ENCODE results near the gene NRG3.

NRG3 gene

DNA sequence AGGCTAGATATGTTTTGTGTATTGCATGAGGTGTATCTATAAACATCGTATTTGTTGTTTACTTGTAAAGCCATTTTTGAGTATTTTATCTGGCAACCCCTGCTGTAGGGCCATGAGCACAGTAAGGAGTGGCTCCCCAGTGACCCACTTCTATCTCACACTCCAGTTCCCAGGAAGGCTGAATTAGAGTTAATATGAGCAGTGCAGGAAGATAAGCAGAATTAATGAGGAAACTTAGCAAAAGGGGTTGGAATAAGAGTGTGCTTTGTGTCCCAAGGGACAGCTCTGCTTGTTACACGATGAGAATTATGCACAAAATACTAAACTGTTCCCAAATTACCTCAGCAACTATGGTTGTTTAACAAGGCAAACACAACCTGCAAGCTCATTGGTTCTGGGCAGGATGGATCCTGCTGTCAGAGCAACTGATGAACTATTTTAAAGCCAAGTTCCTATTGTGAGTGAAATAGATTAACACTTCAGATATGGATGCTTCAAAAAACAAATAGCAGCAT is 1005.8 kb downstream of the NRG3 start:
- DNase-seq = no peak
- intact Hi-C loops (cut with DNase I) = no loop called here

DNA sequence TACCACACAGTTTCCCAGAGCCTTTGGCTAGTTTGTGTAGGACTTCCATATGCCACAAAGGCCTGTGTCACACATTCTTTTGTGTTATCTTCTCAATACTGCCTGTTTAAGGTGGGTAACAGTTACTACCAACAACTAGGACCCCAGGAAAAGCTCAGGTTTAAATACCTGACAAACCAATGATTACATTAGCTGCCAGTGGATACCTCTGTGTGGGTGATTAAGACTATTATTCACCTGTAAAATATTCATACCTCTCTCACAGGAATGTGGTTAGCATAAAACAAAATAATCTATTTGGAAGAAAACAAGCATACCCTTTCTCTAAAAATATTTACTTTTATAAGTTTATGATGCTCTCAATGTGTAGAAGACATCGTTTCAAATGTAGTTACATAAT is 1007.7 kb downstream of the NRG3 start:
- intact Hi-C loops (cut with DNase I) = no loop called here
- DNase-seq = no peak

DNA sequence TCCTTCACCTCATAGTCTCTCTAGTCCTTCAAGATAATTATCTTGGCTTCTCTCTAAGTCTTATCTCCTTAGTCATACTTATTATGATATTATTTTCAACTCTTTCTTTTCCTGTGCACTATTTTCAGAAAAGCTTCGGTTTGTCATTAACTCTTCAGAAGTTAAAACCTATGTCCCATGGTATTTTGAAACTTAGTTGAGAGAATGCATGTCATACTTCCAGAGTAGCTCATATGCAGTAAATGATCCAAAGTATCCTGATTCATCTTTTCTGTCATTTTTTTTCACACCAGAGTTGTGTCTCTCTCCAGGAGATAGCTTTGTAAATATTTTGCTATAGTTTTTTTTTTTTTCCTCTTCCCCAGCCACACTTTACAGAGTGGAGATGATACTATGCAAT is 1008.6 kb downstream of the NRG3 start:
- no peak for DNase-seq
- intact Hi-C loops (cut with DNase I) = no loop called here

DNA sequence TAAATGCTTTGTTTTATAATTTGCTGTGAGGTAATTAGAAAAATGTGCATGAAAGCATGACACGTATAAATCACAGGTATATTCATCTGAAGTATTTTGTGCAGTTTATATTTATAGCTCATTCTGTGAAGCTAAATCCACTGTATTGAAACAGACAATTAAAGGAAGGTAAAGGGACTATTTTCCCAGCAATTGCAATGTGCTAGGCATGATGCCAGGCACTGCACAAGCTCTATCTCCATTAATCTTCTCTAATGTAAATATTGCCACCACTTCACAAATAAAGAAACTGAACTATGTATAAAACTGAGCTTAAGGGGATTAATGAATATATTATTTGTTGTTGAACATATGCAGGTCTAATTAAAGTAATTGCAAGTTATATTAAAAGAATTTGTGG is 1012.5 kb downstream of the NRG3 start:
- intact Hi-C loops (cut with DNase I) = no loop called here
- no peak for DNase-seq

DNA sequence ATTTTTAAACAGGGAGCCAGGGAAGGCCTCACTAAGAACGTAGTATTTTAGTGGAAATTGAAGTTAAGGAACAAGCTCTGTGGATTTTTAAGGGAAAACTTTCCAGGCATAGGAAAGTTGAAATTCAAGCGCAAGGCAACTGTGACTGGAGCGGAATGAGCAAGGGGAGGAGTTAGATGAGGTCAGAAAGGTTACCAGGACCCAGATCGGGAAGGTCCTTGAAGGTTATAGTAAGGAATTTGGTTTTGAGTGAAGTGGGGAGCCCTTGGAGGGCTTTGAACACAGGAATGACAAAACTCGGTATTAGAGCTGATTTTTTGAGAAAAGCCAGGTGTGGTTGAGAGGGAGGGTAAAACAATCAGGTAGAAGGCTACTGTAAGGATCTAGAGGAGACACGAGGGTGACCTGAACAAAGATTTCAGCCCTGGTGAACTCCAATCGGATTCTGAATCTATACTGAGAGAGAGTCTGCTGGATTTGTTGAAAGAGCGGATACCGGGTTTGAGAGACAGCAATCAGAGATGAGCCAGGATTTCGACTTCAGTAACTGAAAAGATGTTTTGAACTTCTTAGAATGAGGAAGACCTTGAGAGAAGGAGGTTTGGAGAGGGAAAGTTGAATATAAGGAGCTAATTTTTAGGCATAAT is 1013.9 kb downstream of the NRG3 start:
- intact Hi-C loops (cut with DNase I) = no loop called here
- DNase-seq = peak in 1 of 42 donors; percentile 11

DNA sequence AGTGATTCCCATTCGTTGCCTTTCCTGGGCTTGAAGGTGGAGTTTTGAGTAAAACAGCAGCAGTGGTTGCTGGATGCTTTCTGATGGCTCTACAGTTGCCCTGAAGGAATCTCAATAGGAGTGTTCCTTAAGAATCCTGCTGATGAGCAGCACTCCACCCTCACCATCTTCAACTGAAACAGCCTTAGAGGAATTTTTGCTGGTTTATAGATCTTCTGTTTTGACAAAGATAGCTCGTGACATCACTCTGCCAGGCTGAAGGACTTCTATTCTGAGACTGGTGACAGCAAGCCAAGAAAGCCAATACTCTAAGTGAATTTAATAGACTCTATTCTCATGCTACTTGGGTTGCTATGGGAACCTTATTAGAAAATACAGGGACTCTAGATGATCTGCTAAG is 1014.7 kb downstream of the NRG3 start:
- intact Hi-C loops (cut with DNase I) = no loop called here
- peak in 28 of 42 donors; percentile 1 to 81 (median 37) for DNase-seq

DNA sequence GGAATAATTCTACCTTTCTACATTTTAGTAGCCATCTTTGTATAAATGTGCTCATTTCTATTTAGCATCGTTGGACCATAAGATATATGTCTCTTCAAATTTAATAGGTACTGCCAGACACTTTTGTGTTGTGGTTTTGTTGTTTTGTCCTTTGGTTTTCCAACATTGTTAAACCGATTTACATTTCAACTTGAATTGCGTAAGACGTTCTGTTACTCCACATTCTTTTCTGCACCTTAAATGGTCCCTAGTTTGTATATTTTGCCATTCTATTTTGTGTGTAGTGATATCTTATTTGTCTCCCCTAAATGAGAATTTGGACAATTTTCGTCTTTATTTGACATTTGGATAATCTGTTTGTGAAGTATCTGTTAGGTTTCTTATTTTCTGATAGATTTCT is 1015.6 kb downstream of the NRG3 start:
- no peak for DNase-seq
- intact Hi-C loops (cut with DNase I) = no loop called here

DNA sequence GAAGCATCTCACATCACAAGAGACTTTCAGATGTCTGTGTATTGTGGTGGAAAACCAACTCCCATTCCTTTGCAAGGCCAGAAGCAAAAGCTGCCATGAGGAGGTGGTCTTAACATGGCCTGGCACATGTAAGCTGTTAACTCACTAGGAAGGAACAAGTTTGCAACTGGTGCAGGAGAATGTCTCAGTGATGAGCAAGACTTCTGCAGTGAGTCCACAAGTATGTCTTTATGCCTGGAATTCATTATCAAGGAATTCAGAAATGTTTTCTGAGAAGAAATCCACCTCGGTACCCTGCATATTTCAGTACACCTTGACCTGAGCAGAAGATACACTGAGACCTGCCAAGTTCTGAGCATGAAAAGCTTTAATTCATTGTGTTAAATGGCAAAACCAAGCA is 1033.1 kb downstream of the NRG3 start:
- intact Hi-C loops (cut with DNase I) = no loop called here
- DNase-seq = no peak

DNA sequence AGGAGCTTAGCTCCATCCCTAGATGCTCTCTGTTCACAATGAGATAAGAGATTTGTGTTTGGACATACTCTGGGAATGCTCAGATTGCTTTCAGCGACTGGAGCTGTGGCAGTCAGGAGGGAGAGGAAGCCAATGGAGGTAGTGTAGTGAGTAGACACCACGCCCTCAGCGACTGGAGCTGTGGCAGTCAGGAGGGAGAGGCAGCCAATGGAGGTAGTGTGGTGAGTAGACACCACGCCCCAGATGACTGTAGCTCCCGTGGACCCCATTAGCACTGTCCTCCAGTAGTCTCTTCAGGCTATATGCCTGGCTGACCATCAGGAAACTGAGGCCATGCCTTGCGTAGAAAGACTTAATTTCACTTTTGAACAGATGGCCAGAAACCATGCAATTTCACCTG is 1033.8 kb downstream of the NRG3 start:
- DNase-seq = no peak
- intact Hi-C loops (cut with DNase I) = no loop called here

DNA sequence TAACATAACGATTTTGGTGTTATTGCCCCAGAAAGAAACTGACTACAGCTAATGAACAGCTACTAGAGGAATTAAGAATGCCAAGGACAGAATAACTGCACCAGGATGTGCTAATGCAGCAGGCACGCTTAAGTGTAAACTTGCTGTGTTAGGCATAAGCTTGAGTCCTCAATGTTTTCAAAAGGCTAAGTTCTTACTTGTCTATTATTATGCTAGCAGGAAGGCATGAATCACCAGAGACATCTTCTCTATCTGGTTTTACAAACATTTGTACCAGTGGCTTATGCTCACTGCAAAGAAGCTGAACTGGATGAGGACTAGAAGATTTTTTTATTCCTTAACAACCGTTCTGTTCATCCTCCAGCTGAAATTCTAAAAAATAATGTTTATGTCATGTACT is 1035.3 kb downstream of the NRG3 start:
- DNase-seq = no peak
- intact Hi-C loops (cut with DNase I) = no loop called here

DNA sequence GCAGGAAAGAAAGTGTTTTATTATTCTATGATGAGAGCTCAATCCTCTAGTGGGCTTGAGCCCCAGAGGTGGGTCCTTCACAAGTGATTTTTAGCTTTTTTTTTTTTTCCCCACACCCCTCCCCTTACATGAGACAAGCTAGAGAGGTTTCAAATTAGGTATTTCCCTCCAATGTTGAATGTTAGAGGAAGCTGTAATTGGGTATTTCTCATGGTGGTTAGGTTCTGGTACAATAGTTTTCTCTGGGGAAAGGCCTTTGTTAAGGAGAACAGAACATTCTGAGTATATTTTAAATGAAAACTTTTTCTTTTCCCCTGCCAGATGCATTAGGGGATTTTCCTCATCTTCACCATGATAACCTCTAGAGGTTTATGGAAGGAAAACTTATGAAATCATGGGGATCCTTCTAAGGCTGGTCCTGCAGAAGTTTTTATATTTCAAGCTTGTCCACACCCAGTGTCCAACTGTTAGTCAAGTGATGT is 1039.7 kb downstream of the NRG3 start:
- intact Hi-C loops (cut with DNase I) = no loop called here
- DNase-seq = no peak

DNA sequence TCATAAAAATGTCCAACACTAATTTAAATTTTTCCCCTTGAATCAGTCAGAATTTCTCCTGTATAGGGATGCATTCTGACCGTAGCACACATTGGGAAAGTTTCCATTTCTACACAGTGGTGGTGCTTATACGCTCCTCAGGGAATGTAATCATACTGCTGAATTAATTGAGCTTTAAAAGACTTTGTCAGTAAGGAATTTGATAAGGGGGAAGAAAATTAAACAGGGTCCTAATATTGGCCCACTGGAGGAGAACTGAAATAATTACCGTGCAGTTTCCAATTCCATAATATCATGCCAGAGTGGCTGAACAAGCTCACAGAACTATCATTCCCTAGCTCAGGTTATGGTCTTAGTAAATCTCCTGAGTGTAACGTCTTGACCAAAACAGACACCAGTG is 1041.9 kb downstream of the NRG3 start:
- DNase-seq = no peak
- intact Hi-C loops (cut with DNase I) = no loop called here

DNA sequence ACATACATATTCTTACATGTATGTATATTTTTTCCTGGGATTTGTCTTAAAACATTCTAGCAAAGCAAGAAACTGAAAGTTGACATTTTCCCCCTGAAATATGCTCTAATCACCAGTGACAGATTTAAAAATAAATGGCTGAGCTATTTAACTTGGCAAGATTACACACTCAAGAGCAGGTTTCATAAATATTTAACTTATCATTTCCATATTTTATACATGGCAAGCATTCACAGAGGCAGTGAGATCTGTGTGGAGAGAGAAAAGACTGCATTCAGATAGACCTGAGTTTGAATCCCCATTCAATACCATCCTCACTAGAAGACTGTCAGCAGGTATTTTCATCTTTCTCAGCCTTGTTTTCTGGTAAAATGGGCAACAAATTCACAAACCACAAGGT is 1043.0 kb downstream of the NRG3 start:
- intact Hi-C loops (cut with DNase I) = no loop called here

DNA sequence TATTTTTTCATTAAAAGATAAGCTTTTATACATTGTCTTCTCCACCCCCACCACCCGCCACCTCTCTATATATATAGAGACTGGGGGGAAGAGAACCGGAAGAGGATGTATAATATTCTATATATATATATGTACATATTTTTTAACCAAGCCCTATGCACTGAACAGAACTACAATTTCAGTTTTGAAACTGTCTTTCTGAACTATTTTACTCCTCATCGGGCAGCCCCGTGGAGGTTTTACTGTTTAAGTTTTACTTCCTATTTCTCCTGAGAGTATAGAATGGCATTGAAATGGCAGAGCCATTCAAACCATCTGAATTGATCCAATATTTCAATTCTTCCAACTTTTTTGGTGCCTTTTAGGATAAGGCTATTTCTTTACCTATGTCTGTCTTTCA is 1047.1 kb downstream of the NRG3 start:
- intact Hi-C loops (cut with DNase I) = no loop called here
- no peak for DNase-seq

More for the DNA sequence above, 1043.0 kb downstream of the NRG3 start:
- no peak for DNase-seq

DNA sequence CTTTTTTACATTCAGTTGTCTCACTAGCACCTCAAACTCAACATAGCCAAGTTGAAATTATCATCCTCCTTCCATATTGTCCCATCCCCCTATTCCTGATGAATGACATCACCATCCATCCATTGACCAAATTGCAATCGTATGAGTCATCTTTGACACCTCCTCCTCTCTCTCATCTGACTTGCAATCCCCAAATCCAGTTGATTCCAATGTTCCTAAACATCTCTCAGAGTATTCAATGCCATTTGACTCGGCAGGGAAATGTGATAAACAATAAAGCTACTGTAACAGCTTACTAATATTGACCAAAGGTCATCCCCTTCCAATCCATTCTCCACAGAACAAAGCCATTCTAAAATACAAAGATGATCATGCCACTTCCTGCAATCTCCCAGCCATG is 1047.8 kb downstream of the NRG3 start:
- intact Hi-C loops (cut with DNase I) = no loop called here
- no peak for DNase-seq

DNA sequence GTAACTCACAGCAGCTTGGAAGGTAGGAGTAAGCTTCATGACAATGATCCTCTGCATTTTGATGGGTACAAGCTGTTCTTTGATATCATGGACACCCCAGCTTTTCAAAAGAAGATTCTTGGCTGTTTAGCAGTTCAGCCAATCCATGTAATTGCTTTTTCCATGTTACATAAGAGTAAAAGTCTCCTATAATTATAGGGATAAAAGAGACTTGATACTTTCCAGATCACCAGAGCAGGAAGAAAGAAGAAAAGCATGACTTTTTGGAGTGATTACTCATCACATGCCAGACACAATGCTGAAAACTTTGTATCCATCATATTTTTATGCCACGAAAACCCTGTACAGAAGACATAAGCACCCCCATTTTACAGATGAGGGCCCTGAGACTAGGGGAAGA is 1049.7 kb downstream of the NRG3 start:
- intact Hi-C loops (cut with DNase I) = no loop called here
- DNase-seq = no peak

DNA sequence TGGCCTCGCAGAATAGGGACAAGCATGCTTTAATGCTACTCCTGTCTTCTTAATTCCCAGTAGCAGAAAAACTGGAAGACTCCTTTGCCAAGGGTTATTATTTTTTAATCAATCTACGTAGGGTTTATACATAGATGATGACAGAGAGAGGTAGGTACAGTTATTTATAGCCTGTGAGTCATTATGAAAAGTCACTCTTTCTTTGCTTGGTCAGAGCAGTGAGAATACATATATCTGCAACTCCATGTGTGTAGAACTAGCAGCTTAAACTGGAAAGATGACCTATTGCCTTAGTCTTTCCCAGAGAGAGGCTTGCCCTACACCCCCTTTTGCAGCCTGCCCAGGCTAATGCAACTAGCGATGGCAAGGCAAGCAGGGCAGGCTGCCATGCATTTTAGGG is 1050.6 kb downstream of the NRG3 start:
- peak in 4 of 42 donors; percentile 9 to 35 (median 13) for DNase-seq
- intact Hi-C loops (cut with DNase I) = no loop called here

DNA sequence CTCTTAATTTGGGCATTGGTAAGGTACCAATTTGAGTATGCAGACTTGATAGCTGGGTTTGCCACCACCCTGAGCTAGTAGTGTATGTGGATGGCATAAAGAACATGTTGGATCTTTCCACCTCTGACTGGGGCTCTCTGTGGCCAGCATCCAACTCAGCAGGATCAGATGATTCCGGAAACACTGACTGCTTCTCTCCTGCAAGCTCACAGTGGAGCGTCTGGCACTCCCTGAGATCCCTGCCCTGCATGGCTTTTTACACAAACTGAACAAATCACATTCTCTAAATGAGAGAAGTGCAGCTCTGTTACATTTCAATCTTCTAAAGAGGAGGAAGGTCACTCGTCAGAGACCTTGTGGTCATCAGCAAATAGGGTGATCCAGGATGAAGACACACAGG is 1057.5 kb downstream of the NRG3 start:
- peak in 8 of 42 donors; percentile 9 to 44 (median 22) for DNase-seq
- intact Hi-C loops (cut with DNase I) = no loop called here

DNA sequence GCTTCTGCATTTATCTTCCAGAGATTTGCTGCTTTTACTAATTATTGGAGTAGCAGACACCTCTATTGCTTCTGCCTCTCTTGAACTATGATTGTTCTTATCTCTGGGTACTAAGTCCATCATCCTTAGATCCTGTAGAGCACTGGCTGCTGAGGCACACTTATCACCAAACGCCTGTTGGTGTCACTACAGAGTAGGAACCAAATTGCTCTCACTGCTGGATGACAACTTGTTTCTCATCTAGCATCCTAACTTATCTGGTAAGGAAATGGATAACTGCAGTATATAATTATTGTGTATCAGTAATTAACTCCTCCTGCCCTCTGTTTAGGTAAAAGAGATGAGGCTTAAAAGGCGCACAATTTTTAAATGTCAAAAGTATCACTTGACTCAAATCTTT is 1059.4 kb downstream of the NRG3 start:
- intact Hi-C loops (cut with DNase I) = no loop called here
- DNase-seq = no peak

DNA sequence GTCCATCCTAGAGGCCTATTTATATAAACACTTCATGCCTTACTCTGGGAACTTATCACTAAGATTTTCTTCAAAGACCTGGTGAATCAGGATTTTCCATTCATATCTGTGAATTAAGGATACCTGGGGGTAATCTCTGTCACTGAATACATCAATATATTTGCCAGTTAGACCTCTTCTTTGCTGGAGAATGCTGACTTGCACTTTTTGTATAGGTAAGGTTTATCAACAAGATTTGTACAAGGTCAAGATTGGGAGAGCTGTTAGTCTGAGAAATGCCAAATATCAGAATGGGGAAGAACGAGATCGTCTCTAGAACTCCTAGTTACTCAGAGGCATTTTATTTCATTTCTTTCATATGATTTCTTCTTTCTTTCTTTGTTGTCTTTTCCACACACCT is 1060.0 kb downstream of the NRG3 start:
- intact Hi-C loops (cut with DNase I) = no loop called here
- DNase-seq = no peak

DNA sequence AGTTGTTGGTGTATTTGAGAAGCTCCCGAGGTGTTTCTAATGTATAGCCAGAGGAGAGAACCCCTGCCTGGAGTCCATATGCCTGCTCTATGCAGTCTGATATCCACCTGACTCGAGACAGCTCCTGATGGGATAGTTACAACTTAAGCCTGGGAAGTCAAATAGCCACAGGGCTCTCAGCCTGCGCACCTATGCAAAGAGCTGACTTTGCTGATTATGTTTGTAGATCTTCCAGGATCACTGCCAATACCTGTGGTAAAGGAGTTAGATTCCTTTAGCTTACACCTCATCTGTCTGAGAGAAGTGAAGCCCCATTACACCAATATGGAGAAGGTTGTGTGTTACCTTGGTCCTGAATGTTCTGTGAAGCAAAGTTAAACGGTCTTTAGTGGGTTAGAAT is 1063.3 kb downstream of the NRG3 start:
- intact Hi-C loops (cut with DNase I) = no loop called here
- no peak for DNase-seq
